Fibroblast of lung (primary cell): Measurements from ENCODE around the gene ZBTB8B. TPM values are rescaled to one million over a fixed set of nuclear protein-coding genes. Genes with fewer than 3 reads are reported as not detected.

Experiments used
- DNase-seq, 2 donors: peaks; one replicate each; pipeline versions ENCODE4 v3.0.0 to v3.0.0-alpha.2; 2010; ENCODE audit warnings: low read depth in 2 of 2
- H2AFZ ChIP-seq: 2 replicates; pipeline ENCODE4 v1.5.1; 2012; ENCODE audit warnings: low read length, control low read depth, inconsistent platforms
- H3K27ac ChIP-seq: 2 replicates; pipeline ENCODE4 v1.5.1; 2011; ENCODE audit warnings: low read length, control low read depth; ENCODE audit not compliant: insufficient read depth
- H3K27me3 ChIP-seq: 2 replicates; pipeline ENCODE4 v1.5.1; 2011; ENCODE audit warnings: mild to moderate bottlenecking, low read length; ENCODE audit not compliant: control insufficient read depth, insufficient read depth
- H3K36me3 ChIP-seq: 2 replicates; pipeline ENCODE4 v1.5.1; 2011; ENCODE audit warnings: low read length; ENCODE audit not compliant: control insufficient read depth, insufficient read depth
- H3K4me1 ChIP-seq: 2 replicates; pipeline ENCODE4 v1.5.1; 2011; ENCODE audit warnings: low read length; ENCODE audit not compliant: control insufficient read depth, insufficient read depth; ENCODE audit errors: extremely low read depth
- H3K4me2 ChIP-seq: 2 replicates; pipeline ENCODE4 v1.5.1; 2011; ENCODE audit warnings: low read length, control low read depth; ENCODE audit not compliant: insufficient read depth; ENCODE audit errors: extremely low read depth
- H3K4me3 ChIP-seq, 4 experiments: fragments of 200-600 bp in 1 of 4; sonication (generic) in 1 of 4; replicated peaks in 1 of 4; 2 replicates each; pipeline ENCODE4 v1.5.1; 2011 to 2016; ENCODE audit warnings: low read length in 4 of 4, low read depth in 3 of 4, mild to moderate bottlenecking in 3 of 4, control low read depth in 2 of 4, inconsistent platforms in 1 of 4, mixed read lengths in 1 of 4; ENCODE audit not compliant: insufficient read depth in 1 of 4; ENCODE audit errors: control extremely low read depth in 1 of 4
- H3K79me2 ChIP-seq: 2 replicates; pipeline ENCODE4 v1.5.1; 2012; ENCODE audit warnings: mild to moderate bottlenecking, low read length, inconsistent platforms; ENCODE audit not compliant: control insufficient read depth, insufficient read depth
- H3K9ac ChIP-seq: 2 replicates; pipeline ENCODE4 v1.5.1; 2011; ENCODE audit warnings: mild to moderate bottlenecking, low read length, control low read depth; ENCODE audit not compliant: insufficient read depth
- H3K9me3 ChIP-seq: 2 replicates; pipeline ENCODE4 v1.5.1; 2012; ENCODE audit warnings: low read depth, low read length; ENCODE audit not compliant: control insufficient read depth, insufficient read depth
- H4K20me1 ChIP-seq: 2 replicates; pipeline ENCODE4 v1.5.1; 2011; ENCODE audit warnings: low read length; ENCODE audit not compliant: control insufficient read depth, insufficient read depth; ENCODE audit errors: extremely low read depth
- EZH2 ChIP-seq: IDR thresholded peaks from 2 replicates; pipeline ENCODE4 v1.5.1; 2012; ENCODE audit warnings: low read length, control low read depth, mild to moderate bottlenecking; ENCODE audit errors: missing control alignments
- polyA plus RNA-seq, 2 donors: library from polyadenylated mRNA; depleted of rRNA in 1 of 2; stranded (reverse) in 1 of 2; unstranded in 1 of 2; fragments of >200 nt; gene quantifications; 2 replicates each; pipeline ENCODE4 v1.2.1, GENCODE V29; 2011 to 2012; ENCODE audit warnings: missing spikeins in 1 of 2
- total RNA-seq: library from RNA; depleted of rRNA; stranded (reverse); fragments of >200 nt; gene quantifications from 2 replicates; pipeline ENCODE4 v1.2.1, GENCODE V29; 2014
- TF ChIP-seq, protein P1 (sequence below), 2 donors: IDR thresholded peaks in 1 of 2; conservative IDR thresholded peaks in 1 of 2; 1 replicate in 1 of 2; 2 replicates in 1 of 2; pipeline ENCODE4 v1.5.1; 2011 to 2012; ENCODE audit warnings: low read length in 2 of 2, control low read depth in 1 of 2, inconsistent platforms in 1 of 2, low read depth in 1 of 2, mild to moderate bottlenecking in 1 of 2

ZBTB8B gene
- total and polyA plus RNA-seq, 2 donors (not counting 1 experiment from before 2014, with no cell fraction given): not detected

DNA sequence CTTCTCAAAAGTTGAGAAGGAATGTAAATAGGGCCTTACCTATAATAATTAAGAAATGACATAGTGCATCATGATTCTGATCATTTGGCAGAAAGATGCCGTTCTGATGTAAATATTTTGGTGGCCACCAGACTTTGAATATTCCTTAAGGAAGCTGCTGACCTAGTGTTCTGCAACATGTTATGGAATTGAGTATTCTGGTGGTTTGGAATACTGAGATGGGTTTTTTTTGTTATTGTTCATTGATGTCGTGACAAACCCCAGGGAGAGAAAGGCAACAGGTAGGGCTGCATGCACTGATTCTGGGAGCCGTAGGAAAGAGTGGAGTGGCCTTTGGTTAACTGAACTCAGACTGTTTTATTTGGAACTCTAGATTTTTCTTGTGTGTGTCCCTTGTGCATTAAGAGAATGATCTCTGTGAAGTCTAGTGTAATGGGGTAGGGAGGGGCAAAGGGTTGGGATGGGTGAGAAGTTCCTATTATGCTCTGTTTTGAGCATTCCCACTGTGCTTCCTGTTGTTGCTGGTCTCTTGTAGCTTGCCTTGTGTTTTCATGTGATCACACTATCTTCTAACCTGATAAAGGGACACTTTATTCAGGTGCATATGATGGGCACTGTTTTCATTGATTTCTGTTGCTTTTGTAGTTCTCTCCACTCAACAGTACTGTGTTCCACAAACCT, 25.0 kb downstream of the ZBTB8B start:
- H3K4me3 ChIP-seq: no peak overlapping the region
- no peak for TF ChIP-seq EZH2
- TF ChIP-seq, protein P1, sequence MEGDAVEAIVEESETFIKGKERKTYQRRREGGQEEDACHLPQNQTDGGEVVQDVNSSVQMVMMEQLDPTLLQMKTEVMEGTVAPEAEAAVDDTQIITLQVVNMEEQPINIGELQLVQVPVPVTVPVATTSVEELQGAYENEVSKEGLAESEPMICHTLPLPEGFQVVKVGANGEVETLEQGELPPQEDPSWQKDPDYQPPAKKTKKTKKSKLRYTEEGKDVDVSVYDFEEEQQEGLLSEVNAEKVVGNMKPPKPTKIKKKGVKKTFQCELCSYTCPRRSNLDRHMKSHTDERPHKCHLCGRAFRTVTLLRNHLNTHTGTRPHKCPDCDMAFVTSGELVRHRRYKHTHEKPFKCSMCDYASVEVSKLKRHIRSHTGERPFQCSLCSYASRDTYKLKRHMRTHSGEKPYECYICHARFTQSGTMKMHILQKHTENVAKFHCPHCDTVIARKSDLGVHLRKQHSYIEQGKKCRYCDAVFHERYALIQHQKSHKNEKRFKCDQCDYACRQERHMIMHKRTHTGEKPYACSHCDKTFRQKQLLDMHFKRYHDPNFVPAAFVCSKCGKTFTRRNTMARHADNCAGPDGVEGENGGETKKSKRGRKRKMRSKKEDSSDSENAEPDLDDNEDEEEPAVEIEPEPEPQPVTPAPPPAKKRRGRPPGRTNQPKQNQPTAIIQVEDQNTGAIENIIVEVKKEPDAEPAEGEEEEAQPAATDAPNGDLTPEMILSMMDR (conservative IDR thresholded peaks at IDR 0.05 in 1 of 2, IDR thresholded peaks at IDR 0.05 in 1 of 2; ENCODE audit: low read depth in 1 of 2, low read length in 2 of 2): no peak
- DNase-seq: no peak
- no peaks in the 10 kb centered on the region for H3K9me3 ChIP-seq
- no peak overlapping the region for H2AFZ ChIP-seq
- no peaks in the 10 kb centered on the region for H3K36me3 ChIP-seq
- H3K4me1 ChIP-seq: no peaks in the 10 kb centered on the region
- H3K4me2 ChIP-seq: no peak overlapping the region
- no peak overlapping the region for H3K27ac ChIP-seq
- no peak overlapping the region for H3K9ac ChIP-seq
- no peaks in the 10 kb centered on the region for H4K20me1 ChIP-seq
- H3K79me2 ChIP-seq: no peaks in the 10 kb centered on the region
- H3K27me3 ChIP-seq: peaks cover 3% of the 10 kb centered on the region

DNA sequence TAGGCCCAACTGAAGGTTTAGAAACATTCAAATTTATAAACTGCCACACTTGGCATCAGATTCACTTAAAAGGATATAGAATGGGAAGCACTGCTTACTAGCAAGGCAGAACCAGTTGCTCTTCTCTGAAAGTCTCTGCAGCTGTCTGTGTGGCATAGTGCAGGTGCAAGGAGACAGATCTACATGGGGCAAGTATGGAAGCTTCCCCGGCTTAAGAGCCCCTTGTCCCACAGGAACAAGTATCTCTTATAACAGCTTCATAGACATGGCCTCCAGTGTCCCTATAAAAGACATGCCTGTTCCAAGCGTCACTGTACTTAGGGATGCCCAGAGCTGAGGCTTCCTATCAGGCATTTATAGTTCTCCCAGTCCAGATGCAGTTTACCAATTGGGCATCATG, 26.5 kb downstream of the ZBTB8B start:
- no peak overlapping the region for H3K4me2 ChIP-seq
- DNase-seq: no peak
- no peak overlapping the region for H3K27ac ChIP-seq

DNA sequence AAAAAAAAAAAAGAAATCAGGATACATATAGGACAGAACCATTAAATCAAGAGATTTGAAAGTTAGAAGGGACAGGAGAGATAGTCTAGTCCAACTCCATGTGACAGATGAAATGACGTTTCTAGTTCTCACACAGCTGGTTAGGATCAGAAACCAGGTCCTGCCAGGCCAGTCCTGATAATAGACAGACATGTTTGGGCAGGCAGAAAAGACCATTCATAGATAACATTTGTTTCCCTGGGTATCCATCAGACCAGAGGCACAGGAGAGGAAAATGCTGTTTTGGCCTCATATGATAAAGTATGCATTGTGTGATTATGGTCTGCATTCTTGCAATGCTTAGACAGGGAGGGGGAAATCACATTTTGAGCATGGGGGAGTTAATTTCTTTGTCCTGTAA, 29.3 kb downstream of the ZBTB8B start:
- H3K4me3 ChIP-seq: no peak overlapping the region
- peak in 1 of 2 donors; percentile 78 for DNase-seq
- no peaks in the 10 kb centered on the region for H3K27me3 ChIP-seq
- no peaks in the 10 kb centered on the region for H3K9me3 ChIP-seq
- no peak overlapping the region for H2AFZ ChIP-seq
- no peaks in the 10 kb centered on the region for H3K79me2 ChIP-seq
- H4K20me1 ChIP-seq: no peaks in the 10 kb centered on the region
- H3K4me1 ChIP-seq: no peaks in the 10 kb centered on the region
- no peak overlapping the region for H3K9ac ChIP-seq
- H3K4me2 ChIP-seq: no peak overlapping the region
- H3K27ac ChIP-seq: no peak overlapping the region
- H3K36me3 ChIP-seq: no peaks in the 10 kb centered on the region
- TF ChIP-seq, protein P1 (conservative IDR thresholded peaks at IDR 0.05 in 1 of 2, IDR thresholded peaks at IDR 0.05 in 1 of 2; ENCODE audit: low read depth in 1 of 2, low read length in 2 of 2): no peak
- TF ChIP-seq EZH2: no peak

More for the DNA sequence above, 26.5 kb downstream of the ZBTB8B start:
- Histone ChIP-seq H3K36me3 (no peaks in the 10 kb centered on the region), H4K20me1 (no peaks in the 10 kb centered on the region), H3K4me1 (no peaks in the 10 kb centered on the region), H3K9ac (no peak overlapping the region), H3K4me3 (no peak overlapping the region), H3K79me2 (no peaks in the 10 kb centered on the region), H3K27me3 (no peaks in the 10 kb centered on the region), H2AFZ (no peak overlapping the region), H3K9me3 (no peaks in the 10 kb centered on the region)
- no peak for TF ChIP-seq EZH2
- TF ChIP-seq, protein P1 (conservative IDR thresholded peaks at IDR 0.05 in 1 of 2, IDR thresholded peaks at IDR 0.05 in 1 of 2; ENCODE audit: low read depth in 1 of 2, low read length in 2 of 2): no peak
